HG02623 (cell line): ENCODE results near the gene IFNGR1.

Experiments used
- ATAC-seq: cut with Tn5 transposase; IDR thresholded peaks from one replicate; pipeline ENCODE4 v1.9.1; 2021; ENCODE audit warnings: moderate library complexity; ENCODE audit not compliant: unreplicated experiment

IFNGR1 gene

DNA sequence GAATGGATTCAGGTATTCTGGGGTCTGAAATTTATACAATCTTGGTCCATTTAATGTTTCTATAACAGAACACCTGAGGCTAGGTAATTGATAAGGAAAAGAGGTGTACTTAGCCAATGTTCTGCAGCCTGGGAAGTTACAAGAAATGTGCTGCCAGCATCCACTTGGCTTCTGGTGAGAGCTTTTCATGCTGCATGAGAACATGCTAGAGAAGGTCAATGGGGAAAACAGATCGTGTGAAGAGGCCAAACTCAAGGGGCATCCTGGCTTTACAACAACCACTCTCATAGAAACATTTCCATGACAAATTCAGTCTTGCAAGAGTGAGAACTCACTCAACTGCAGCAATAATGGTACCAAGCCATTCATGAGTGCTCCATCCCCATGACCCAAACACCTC lies 62.5 kb downstream of the IFNGR1 start:
- ATAC-seq: no peak

DNA sequence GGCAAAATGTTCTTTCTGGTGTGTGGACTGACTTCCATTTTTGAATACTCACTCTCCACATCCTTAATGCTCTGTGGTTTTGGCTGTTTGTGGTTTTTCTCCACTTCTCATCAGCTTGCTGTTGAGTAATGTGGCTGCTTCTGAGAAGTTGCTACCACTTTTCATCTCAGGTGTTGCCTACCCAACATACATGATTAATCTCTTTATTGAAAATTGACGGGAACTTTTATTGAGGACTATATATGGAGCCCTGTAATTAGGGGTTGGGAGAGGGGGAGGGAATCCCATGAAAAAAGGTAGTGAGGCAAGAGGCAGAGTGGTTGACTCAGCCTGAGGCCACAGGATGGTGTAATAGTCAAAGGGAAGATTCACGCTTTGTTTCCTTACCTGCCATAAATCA lies 63.4 kb downstream of the IFNGR1 start:
- no peak for ATAC-seq

DNA sequence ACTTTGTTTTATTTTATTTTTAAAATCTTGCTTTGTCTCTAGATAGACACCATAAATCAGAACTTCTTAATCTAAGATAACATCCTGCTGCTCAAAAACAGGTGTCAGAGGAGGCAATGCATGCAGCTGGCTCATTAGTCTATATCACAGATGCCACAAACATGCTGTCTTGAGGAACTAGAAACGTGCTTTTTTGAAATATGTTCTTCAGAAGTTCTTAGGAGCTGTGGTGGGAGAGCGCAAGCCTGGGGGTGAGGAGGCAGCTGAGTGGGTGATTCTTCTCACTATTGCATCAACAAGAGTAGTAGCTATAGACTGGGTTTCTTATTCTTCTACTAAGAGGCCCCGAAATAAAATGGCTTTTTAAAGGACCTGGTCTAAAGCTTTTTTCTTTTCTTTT lies 69.1 kb downstream of the IFNGR1 start:
- ATAC-seq: no peak

DNA sequence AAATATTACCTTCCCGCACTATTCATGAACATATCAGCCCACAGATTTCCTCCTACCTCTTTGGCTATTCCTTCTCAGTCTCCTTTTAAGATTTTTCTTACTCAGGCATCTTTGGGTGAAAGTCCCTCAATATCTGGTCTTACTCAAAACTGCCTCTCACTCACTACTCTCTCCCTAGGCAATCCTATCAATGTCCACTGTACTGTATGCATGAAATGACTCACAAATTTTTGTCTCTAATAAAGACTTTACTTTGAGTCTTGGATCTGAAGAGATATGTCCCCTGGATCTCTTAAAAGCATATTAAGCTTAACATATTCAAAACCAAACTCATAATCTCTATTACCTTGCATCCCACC lies 70.2 kb downstream of the IFNGR1 start:
- ATAC-seq: no peak

DNA sequence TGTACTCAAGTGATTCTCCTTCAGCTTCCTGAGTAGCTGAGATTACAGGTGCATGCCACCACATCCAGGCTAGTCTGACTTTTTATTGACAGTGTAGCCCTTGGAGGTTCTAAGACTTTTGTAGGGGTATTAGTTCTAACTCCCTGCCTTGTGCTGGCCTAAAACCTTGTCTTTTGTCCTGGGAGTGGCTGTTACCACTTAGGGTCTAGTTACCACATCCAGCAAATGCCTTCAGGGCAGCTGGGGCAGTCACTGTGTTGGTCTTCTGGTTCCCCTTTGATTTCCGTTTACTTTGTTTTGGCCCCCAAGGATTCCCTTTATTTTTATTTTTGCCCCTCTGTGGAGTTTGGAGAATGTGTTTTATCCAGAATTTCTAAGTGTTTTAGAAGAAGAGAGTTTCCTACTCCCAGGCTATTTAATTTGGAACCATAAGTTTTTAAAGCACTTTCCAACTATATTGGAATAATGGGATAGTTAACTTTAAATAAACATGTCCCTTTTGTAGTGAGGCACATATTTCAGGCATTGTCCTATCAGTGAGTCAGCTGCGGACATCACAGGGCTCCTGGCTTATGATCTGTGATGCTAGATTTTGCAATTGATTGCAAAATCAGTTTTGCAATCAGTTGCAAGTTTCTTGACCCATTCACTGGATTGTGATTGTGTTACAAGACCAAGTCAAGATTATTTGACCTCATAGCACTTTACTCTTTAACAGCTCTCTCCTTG lies 70.7 kb downstream of the IFNGR1 start:
- no peak for ATAC-seq
